PC-3 (cell line): ENCODE measurements around the gene WWP2. TPM values are rescaled to one million over a fixed set of nuclear protein-coding genes. Genes with fewer than 3 reads are reported as not detected.

Experiments used
- ATAC-seq: fragments of 200-7000 bp; cut with Tn5 transposase; 2 replicates; pipeline ENCODE4 v1.9.1; 2020; ENCODE audit warnings: mild to moderate bottlenecking, moderate library complexity
- Bru-seq: library from RNA; stranded (reverse); fragments of 400-500 nt; gene quantifications from one replicate; lab custom pipeline; 2021; lab: Mats Ljungman, UMichigan
- BruChase-seq, 2 experiments: library from RNA; stranded (reverse); fragments of 400-500 nt; gene quantifications; one replicate each; lab custom pipeline; 2021; lab: Mats Ljungman, UMichigan
- BruUV-seq: library from RNA; stranded (reverse); fragments of 400-500 nt; replicated peaks from 2 replicates; lab custom pipeline; 2021; lab: Mats Ljungman, UMichigan
- CTCF ChIA-PET: fragments of 300-600 bp; sonication (Branson Sonifier 250); formaldehyde crosslinking; loops from one replicate; lab custom pipeline; 2022; ENCODE audit warnings: antibody characterized with exemption; lab: Charles Lee
- POLR2A ChIA-PET: fragments of 300-600 bp; sonication (Branson Sonifier 250); formaldehyde crosslinking; loops from one replicate; lab custom pipeline; 2022; ENCODE audit warnings: antibody characterized with exemption; ENCODE audit not compliant: unreplicated experiment; lab: Charles Lee
- DNase-seq: peaks from one replicate; pipeline ENCODE4 v3.0.0-alpha.2; 2015
- H2AFZ ChIP-seq: fragments of 300-600 bp; sonication (generic); 2 replicates; pipeline ENCODE4 v1.6.0; 2016; ENCODE audit warnings: antibody characterized with exemption, low read length
- H3F3A ChIP-seq: fragments of 300-600 bp; sonication (generic); one replicate; pipeline ENCODE4 v1.6.0; 2017; ENCODE audit warnings: antibody characterized with exemption, low read length, control low read depth, mild to moderate bottlenecking; ENCODE audit not compliant: unreplicated experiment
- H3K27ac ChIP-seq: fragments of 300-600 bp; sonication (generic); 2 replicates; pipeline ENCODE4 v1.5.1; 2016; ENCODE audit warnings: mild to moderate bottlenecking, low read length
- H3K27me3 ChIP-seq: fragments of 300-600 bp; sonication (generic); 2 replicates; pipeline ENCODE4 v1.6.1; 2016; ENCODE audit warnings: low read length, mixed read lengths
- H3K36me3 ChIP-seq: fragments of 300-600 bp; sonication (generic); 2 replicates; pipeline ENCODE4 v1.6.1; 2016; ENCODE audit warnings: low read depth, mixed run types, low read length, mixed read lengths
- H3K4me1 ChIP-seq: fragments of 300-600 bp; sonication (generic); 2 replicates; pipeline ENCODE4 v1.5.1; 2016; ENCODE audit warnings: low read length; ENCODE audit not compliant: insufficient read depth
- H3K4me2 ChIP-seq: fragments of 300-600 bp; sonication (generic); 2 replicates; pipeline ENCODE4 v1.6.0; 2016; ENCODE audit warnings: low read length
- H3K4me3 ChIP-seq: fragments of 300-600 bp; sonication (generic); 2 replicates; pipeline ENCODE4 v1.5.1; 2016; ENCODE audit warnings: mild to moderate bottlenecking, low read length, mixed read lengths
- H3K79me2 ChIP-seq: fragments of 300-600 bp; sonication (generic); 2 replicates; pipeline ENCODE4 v1.6.1; 2017; ENCODE audit warnings: low read length, mixed read lengths
- H3K9ac ChIP-seq: fragments of 300-600 bp; sonication (generic); 2 replicates; pipeline ENCODE4 v1.6.0; 2016; ENCODE audit warnings: mild to moderate bottlenecking, low read length
- H3K9me2 ChIP-seq: fragments of 300-600 bp; sonication (generic); replicated peaks from 2 replicates; pipeline ENCODE4 v1.6.1; 2016; ENCODE audit warnings: mixed run types, low read length, mixed read lengths
- H3K9me3 ChIP-seq: fragments of 300-600 bp; sonication (generic); 2 replicates; pipeline ENCODE4 v1.6.1; 2016; ENCODE audit warnings: low read length, mixed read lengths
- H4K20me1 ChIP-seq: fragments of 300-600 bp; sonication (generic); 2 replicates; pipeline ENCODE4 v1.6.1; 2016; ENCODE audit warnings: low read length, mixed read lengths
- CTCF ChIP-seq: fragments of 300-600 bp; sonication (generic); conservative IDR thresholded peaks from 2 replicates; pipeline ENCODE4 v1.5.1; 2017; ENCODE audit warnings: antibody characterized with exemption, low read depth, mild to moderate bottlenecking, low read length
- EZH2 ChIP-seq: fragments of 300-600 bp; sonication (generic); IDR thresholded peaks from one replicate; pipeline ENCODE4 v1.6.1; 2017; ENCODE audit warnings: antibody characterized with exemption, mild to moderate bottlenecking, low read length; ENCODE audit not compliant: unreplicated experiment
- EZH2phosphoT487 ChIP-seq: fragments of 300-600 bp; sonication (generic); IDR thresholded peaks from 2 replicates; pipeline ENCODE4 v1.6.1; 2018; ENCODE audit warnings: mild to moderate bottlenecking, antibody characterized with exemption, low read length, borderline replicate concordance
- intact Hi-C: fragments of 100-400 bp; cut with micrococcal nuclease; formaldehyde crosslinking; loops from 2 replicates; pipeline ENCODE4 v1.9.0; 2023
- long read RNA-seq: library from polyadenylated mRNA; unstranded; transcript quantifications from one replicate; pipeline ENCODE4 v2.0.0, GENCODE V29; 2021; ENCODE audit not compliant: unreplicated experiment
- total RNA-seq: library from RNA; depleted of rRNA; stranded (reverse); fragments of >200 nt; gene quantifications from 2 replicates; pipeline ENCODE4 v1.2.3, GENCODE V29; 2014; rRNA removed

Gene WWP2
- 15.8 and 17.1 TPM in 2 replicates for total RNA-seq
- Bru-seq, nascent RNA, result percentile 57 among the genes with signal in this experiment
- BruChase-seq, experiment 1, labeled RNA remaining after a 6-hour chase, result percentile 59 among the genes with signal in this experiment
- percentile 57 among the genes with signal in this experiment for BruChase-seq, experiment 2, labeled RNA remaining after a 2-hour chase
- long read RNA-seq, full-length matches to known transcripts, result 3 of 32 reads
- long read RNA-seq, partial matches to known transcripts, result 23 of 32 reads
- long read RNA-seq, other reads (novel, unspliced or antisense), result 6 of 32 reads

- no TSS peak for BruUV-seq
- Histone ChIP-seq H3K27me3 (no peaks in the 10 kb centered on the region), H3K9ac (peak within 1 kb of the TSS; percentile 90), H3K36me3 (no peaks in the 10 kb centered on the region), H4K20me1 (no peaks in the 10 kb centered on the region), H3K27ac (peak within 1 kb of the TSS; percentile 57), H3K4me3 (peak within 1 kb of the TSS; percentile 95), H3K4me1 (peaks cover 17% of the 10 kb centered on the region), H3F3A (no peaks in the 10 kb centered on the region), H3K9me3 (no peaks in the 10 kb centered on the region), H2AFZ (peak within 1 kb of the TSS; percentile 95), H3K9me2 (no peaks in the 10 kb centered on the region), H3K79me2 (peaks cover 28% of the 10 kb centered on the region), H3K4me2 (peak within 1 kb of the TSS; percentile 87)
- TF ChIP-seq EZH2phosphoT487 (no peak), EZH2 (no peak), CTCF (no peak)
- intact Hi-C loops, result no loop called here
- ATAC-seq, result peak; percentile 86
- ChIA-PET POLR2A (interaction anchor here (0.5 kb wide), 1 partner anchor 157 kb away, joined by 3 read pairs; no protein-coding TSS in a partner anchor), CTCF (no interaction called here)
- peak; percentile 77 for DNase-seq
Observed at GRCh38 chr16:69761983-69762813, at the start of gene WWP2. Gene WWP2, plus strand, starts transcription at chr16:69762332. Its CDS starts 24,679 bp downstream, at chr16:69787011.

GRCh38 chr16:69712914-69713581 is 49.1 kb upstream of the WWP2 start:
- TF ChIP-seq CTCF (no peak), EZH2 (no peak)
- ATAC-seq (0 out of 2 replicates have a peak, but pooled peaks have one; percentile 22), DNase-seq (no peak)
- ChIA-PET CTCF (no interaction called here), POLR2A (no interaction called here)
- no TSS peak for BruUV-seq
- Histone ChIP-seq H3K9me2 (no peaks in the 10 kb centered on the region), H3K27me3 (no peaks in the 10 kb centered on the region), H3F3A (no peaks in the 10 kb centered on the region), H3K36me3 (peaks cover 27% of the 10 kb centered on the region; the same call in 1 of the 2 replicates), H3K4me2 (no peak overlapping the region), H3K4me3 (no peak overlapping the region), H3K9me3 (no peaks in the 10 kb centered on the region), H3K4me1 (no peaks in the 10 kb centered on the region), H4K20me1 (no peaks in the 10 kb centered on the region), H2AFZ (no peak overlapping the region), H3K9ac (no peak overlapping the region), H3K79me2 (no peaks in the 10 kb centered on the region), H3K27ac (no peak overlapping the region)
- intact Hi-C loops, result no loop called here
